OCI-LY7 (cell line): Measurements from ENCODE around the gene FMN2. TPM values are rescaled to one million over a fixed set of nuclear protein-coding genes. Genes with fewer than 3 reads are reported as not detected.

Experiments used
- BruUV-seq: library from RNA; stranded (reverse); fragments of 400-500 nt; replicated peaks from 2 replicates; lab custom pipeline; 2021; lab: Mats Ljungman, UMichigan
- CTCF ChIA-PET: fragments of 300-600 bp; sonication (Branson Sonifier 250); formaldehyde crosslinking; loops from one replicate; lab custom pipeline; 2022; ENCODE audit warnings: antibody characterized with exemption; ENCODE audit not compliant: unreplicated experiment; lab: Charles Lee
- POLR2A ChIA-PET: fragments of 300-600 bp; sonication (Branson Sonifier 250); formaldehyde crosslinking; loops from one replicate; lab custom pipeline; 2022; ENCODE audit warnings: antibody characterized with exemption; lab: Charles Lee
- DNase-seq: peaks from one replicate; pipeline ENCODE4 v3.0.0-alpha.2; 2015; ENCODE audit warnings: low spot score
- H2AFZ ChIP-seq: fragments of 200-600 bp; sonication (generic), shearing (Covaris generic); 2 replicates; pipeline ENCODE4 v1.6.1; 2014; ENCODE audit warnings: mild to moderate bottlenecking, antibody characterized with exemption, low read length, moderate library complexity
- H3K27ac ChIP-seq: fragments of 200-600 bp; sonication (generic); 2 replicates; pipeline ENCODE4 v1.5.1; 2014; ENCODE audit warnings: mixed run types, low read depth, mild to moderate bottlenecking, moderate library complexity, low read length, inconsistent platforms; ENCODE audit not compliant: poor library complexity, severe bottlenecking
- H3K36me3 ChIP-seq: fragments of 200-600 bp; sonication (generic); 2 replicates; pipeline ENCODE4 v1.6.1; 2014; ENCODE audit warnings: mild to moderate bottlenecking, antibody characterized with exemption, low read length, moderate library complexity, mixed read lengths; ENCODE audit not compliant: insufficient read depth
- H3K4me1 ChIP-seq: fragments of 200-600 bp; sonication (generic); 2 replicates; pipeline ENCODE4 v1.5.1; 2014; ENCODE audit warnings: mild to moderate bottlenecking, low read length; ENCODE audit not compliant: insufficient read depth, poor library complexity, severe bottlenecking
- H3K4me2 ChIP-seq: fragments of 200-600 bp; sonication (generic); 2 replicates; pipeline ENCODE4 v1.6.1; 2014; ENCODE audit warnings: mild to moderate bottlenecking, low read length
- H3K4me3 ChIP-seq: fragments of 200-600 bp; sonication (generic); 2 replicates; pipeline ENCODE4 v1.5.1; 2014; ENCODE audit warnings: mild to moderate bottlenecking, low read depth, low read length; ENCODE audit not compliant: poor library complexity, severe bottlenecking
- H3K79me2 ChIP-seq: fragments of 200-600 bp; sonication (generic); 2 replicates; pipeline ENCODE4 v1.6.1; 2016; ENCODE audit warnings: low read depth, mild to moderate bottlenecking, low read length, moderate library complexity, mixed read lengths; ENCODE audit not compliant: insufficient read depth
- H3K9me2 ChIP-seq: fragments of 200-600 bp; sonication (generic); 2 replicates; pipeline ENCODE4 v1.6.1; 2016; ENCODE audit warnings: mild to moderate bottlenecking, low read length, mixed read lengths; ENCODE audit not compliant: insufficient read depth
- H3K9me3 ChIP-seq: fragments of 200-600 bp; sonication (generic); 2 replicates; pipeline ENCODE4 v1.6.1; 2014; ENCODE audit warnings: mild to moderate bottlenecking, mixed run types, low read length, mixed read lengths
- H4K20me1 ChIP-seq: fragments of 200-600 bp; sonication (generic); 2 replicates; pipeline ENCODE4 v1.6.1; 2014; ENCODE audit warnings: mild to moderate bottlenecking, antibody characterized with exemption, low read length, moderate library complexity, mixed read lengths; ENCODE audit not compliant: insufficient read depth
- EZH2phosphoT487 ChIP-seq: fragments of 200-600 bp; sonication (generic); IDR thresholded peaks from 2 replicates; pipeline ENCODE4 v1.6.1; 2018; ENCODE audit warnings: low read depth, borderline replicate concordance, mild to moderate bottlenecking, mixed run types, antibody characterized with exemption, low read length, moderate library complexity, mixed read lengths
- intact Hi-C: fragments of 100-400 bp; cut with micrococcal nuclease; formaldehyde crosslinking; loops from one replicate; pipeline ENCODE4 v1.10.0; 2022; ENCODE audit not compliant: unreplicated experiment
- total RNA-seq, 2 experiments: library from RNA; depleted of rRNA in 1 of 2; stranded (reverse); fragments of >200 nt in 1 of 2; shearing (Covaris generic) in 1 of 2; gene quantifications; 2 replicates each; pipeline ENCODE4 v1.2.3, GENCODE V29; 2014 to 2022
- TF ChIP-seq, protein P1 (sequence below): fragments of 200-600 bp; sonication (generic); conservative IDR thresholded peaks from 2 replicates; pipeline ENCODE4 v1.5.1; 2014; ENCODE audit warnings: mild to moderate bottlenecking, antibody characterized with exemption, low read length, moderate library complexity, mixed read lengths

The FMN2 gene
- total RNA-seq, 2 experiments from 2014 or later, result not detected

GRCh38 chr1:240462766-240463395 lies 371.2 kb downstream of the FMN2 start:
- Histone ChIP-seq H3K9me2 (no peaks in the 10 kb centered on the region), H3K27ac (no peak overlapping the region), H3K4me1 (no peaks in the 10 kb centered on the region), H3K4me2 (no peak overlapping the region), H3K4me3 (no peak overlapping the region), H3K9me3 (no peaks in the 10 kb centered on the region), H2AFZ (no peak overlapping the region), H4K20me1 (no peaks in the 10 kb centered on the region), H3K36me3 (no peaks in the 10 kb centered on the region), H3K79me2 (no peaks in the 10 kb centered on the region)
- CTCF ChIA-PET, result no interaction called here
- intact Hi-C loops, result no loop called here
- TF ChIP-seq, protein P1, sequence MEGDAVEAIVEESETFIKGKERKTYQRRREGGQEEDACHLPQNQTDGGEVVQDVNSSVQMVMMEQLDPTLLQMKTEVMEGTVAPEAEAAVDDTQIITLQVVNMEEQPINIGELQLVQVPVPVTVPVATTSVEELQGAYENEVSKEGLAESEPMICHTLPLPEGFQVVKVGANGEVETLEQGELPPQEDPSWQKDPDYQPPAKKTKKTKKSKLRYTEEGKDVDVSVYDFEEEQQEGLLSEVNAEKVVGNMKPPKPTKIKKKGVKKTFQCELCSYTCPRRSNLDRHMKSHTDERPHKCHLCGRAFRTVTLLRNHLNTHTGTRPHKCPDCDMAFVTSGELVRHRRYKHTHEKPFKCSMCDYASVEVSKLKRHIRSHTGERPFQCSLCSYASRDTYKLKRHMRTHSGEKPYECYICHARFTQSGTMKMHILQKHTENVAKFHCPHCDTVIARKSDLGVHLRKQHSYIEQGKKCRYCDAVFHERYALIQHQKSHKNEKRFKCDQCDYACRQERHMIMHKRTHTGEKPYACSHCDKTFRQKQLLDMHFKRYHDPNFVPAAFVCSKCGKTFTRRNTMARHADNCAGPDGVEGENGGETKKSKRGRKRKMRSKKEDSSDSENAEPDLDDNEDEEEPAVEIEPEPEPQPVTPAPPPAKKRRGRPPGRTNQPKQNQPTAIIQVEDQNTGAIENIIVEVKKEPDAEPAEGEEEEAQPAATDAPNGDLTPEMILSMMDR, result no peak
- no peak for TF ChIP-seq EZH2phosphoT487
- POLR2A ChIA-PET, result interaction anchor here (1.2 kb wide), 1 partner anchor 25 kb away, joined by 3 read pairs; no protein-coding TSS in a partner anchor
- no TSS peak for BruUV-seq
- no peak for DNase-seq

- BruUV-seq, result no TSS peak
- H3K36me3 ChIP-seq, result no peaks in the 10 kb centered on the region
- DNase-seq, result no peak
- TF ChIP-seq, protein P1, result no peak
- H2AFZ ChIP-seq, result no peak overlapping the region
- ChIA-PET CTCF (no interaction called here), POLR2A (no interaction called here)
- H3K27ac ChIP-seq, result no peak overlapping the region
- no peaks in the 10 kb centered on the region for H3K9me2 ChIP-seq
- no peaks in the 10 kb centered on the region for H3K79me2 ChIP-seq
- H3K9me3 ChIP-seq, result no peaks in the 10 kb centered on the region
- no peak overlapping the region for H3K4me3 ChIP-seq
- H4K20me1 ChIP-seq, result no peaks in the 10 kb centered on the region
- H3K4me2 ChIP-seq, result no peak overlapping the region
- no peaks in the 10 kb centered on the region for H3K4me1 ChIP-seq
- intact Hi-C loops, result no loop called here
Measured at GRCh38 chr1:240464099-240464498, 372.4 kb downstream of the FMN2 start.

DNA sequence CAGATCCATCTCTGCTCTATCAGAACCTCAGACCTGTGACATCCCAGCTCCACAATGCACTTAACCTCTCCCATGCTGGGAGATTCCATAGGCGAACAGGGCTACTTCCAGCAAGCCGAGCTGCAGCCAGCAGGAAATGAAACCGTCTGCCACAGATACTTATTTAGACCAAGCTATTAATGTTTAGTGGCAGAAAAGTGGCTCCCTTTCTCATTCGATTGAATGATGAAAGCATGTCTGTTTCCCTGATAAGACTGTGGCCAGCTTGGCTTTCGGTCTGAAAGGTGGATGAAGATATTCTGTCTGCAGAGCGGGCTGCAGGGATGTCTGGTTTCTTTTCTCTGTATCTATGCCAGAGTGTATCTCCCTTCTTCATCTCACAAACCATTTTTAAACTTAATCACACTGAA lies 373.9 kb downstream of the FMN2 start:
- no peak overlapping the region for H2AFZ ChIP-seq
- no peaks in the 10 kb centered on the region for H3K9me2 ChIP-seq
- DNase-seq, result no peak
- no peaks in the 10 kb centered on the region for H3K9me3 ChIP-seq
- CTCF ChIA-PET, result no interaction called here
- no peak overlapping the region for H3K27ac ChIP-seq
- no peak for TF ChIP-seq EZH2phosphoT487
- TF ChIP-seq, protein P1, result no peak
- H3K4me2 ChIP-seq, result no peak overlapping the region
- no peaks in the 10 kb centered on the region for H3K4me1 ChIP-seq
- POLR2A ChIA-PET, result interaction anchor here (0.6 to 0.7 kb wide), 2 partner anchors 23 to 41 kb away, joined by 3 to 4 read pairs; no protein-coding TSS in a partner anchor
- no TSS peak for BruUV-seq
- no peak overlapping the region for H3K4me3 ChIP-seq
- no peaks in the 10 kb centered on the region for H4K20me1 ChIP-seq
- intact Hi-C loops, result no loop called here
- H3K36me3 ChIP-seq, result no peaks in the 10 kb centered on the region
- no peaks in the 10 kb centered on the region for H3K79me2 ChIP-seq
